ENCODE results near the gene SLC1A5. TPM values are rescaled to one million over a fixed set of nuclear protein-coding genes. Genes with fewer than 3 reads are reported as not detected.
"Not testable (repeated sequence)": the region's sequence is repeated elsewhere in the genome, so short reads cannot be mapped to it uniquely, and the experiment has no call there.

The SLC1A5 gene
- total and polyA plus RNA-seq, 9 donors: 13.9 to 29.7 (median 24.6) TPM

GRCh38 chr19:46822410-46822787, 34.0 kb upstream of the SLC1A5 start:
- not testable (repeated sequence) for H3K36me3 ChIP-seq (ENCODE audit: control insufficient read depth, insufficient read depth, low read length); DNase-seq; H3K9me3 ChIP-seq (replicated peaks; ENCODE audit: control insufficient read depth, low read depth, low read length); H3K4me3 ChIP-seq (ENCODE audit: low read length); H3K27me3 ChIP-seq (ENCODE audit: control insufficient read depth, insufficient read depth, low read length)
- WGBS (ENCODE audit: insufficient coverage): 60% methylated on average over 1 of the region's 4 CpGs
- peaks cover 22% of the 10 kb centered on the region for H3K4me1 ChIP-seq (ENCODE audit: control insufficient read depth, insufficient read depth, low read length)
- H3K27ac ChIP-seq (ENCODE audit: low read length): peak overlapping the region; percentile 20

DNA sequence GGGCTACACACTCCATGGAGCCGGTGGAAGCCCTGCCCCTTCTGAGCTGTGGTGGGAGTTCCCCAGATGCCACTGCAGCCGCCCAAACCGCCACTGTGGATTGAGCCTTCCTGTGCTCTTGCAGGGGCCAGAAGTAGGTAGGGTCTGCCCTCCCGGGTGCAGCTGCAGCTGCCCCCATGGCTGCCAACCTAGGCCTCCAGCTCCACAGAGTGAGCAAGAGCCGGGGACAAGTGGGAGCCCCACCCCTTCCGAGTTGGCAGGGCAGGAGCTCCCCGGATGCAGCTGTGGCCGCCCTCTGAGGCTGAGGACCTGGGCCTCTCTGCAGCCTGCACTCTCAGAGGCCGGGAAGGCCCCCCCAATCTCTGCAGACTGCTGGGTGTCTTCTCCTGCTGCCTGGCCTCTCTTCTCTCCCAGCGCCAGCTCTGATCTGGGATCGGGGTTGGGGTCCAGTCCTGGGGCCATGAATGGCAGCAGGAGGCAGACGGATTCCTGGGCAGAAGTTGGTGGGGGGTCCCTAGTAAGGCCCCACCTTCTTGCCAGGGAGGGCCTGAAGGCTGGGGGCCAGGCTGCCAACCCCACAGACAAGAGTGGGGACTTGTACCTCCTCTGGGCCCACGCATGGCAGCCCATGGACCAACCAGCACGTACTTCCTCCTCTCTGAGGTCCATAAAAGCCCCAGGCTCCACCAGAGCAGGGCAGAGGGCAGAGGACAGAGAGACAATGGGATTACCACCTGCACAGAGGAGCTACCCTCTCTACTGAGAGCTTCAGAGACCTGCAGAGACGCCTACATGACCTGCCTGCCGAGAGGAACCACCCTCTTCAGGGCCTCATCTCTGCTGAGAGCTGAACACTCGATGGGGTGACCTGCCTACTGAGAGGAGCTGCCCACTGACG, 33.4 kb upstream of the SLC1A5 start:
- no peak overlapping the region for H3K4me3 ChIP-seq (ENCODE audit: low read length)
- no peaks in the 10 kb centered on the region for H3K36me3 ChIP-seq (ENCODE audit: control insufficient read depth, insufficient read depth, low read length)
- peak overlapping the region; percentile 20 for H3K27ac ChIP-seq (ENCODE audit: low read length)
- H3K9me3 ChIP-seq (replicated peaks; ENCODE audit: control insufficient read depth, low read depth, low read length): no peaks in the 10 kb centered on the region
- peak; percentile 55 for DNase-seq
- 56% methylated on average over 14 of the region's 18 CpGs for WGBS (ENCODE audit: insufficient coverage)
- H3K4me1 ChIP-seq (ENCODE audit: control insufficient read depth, insufficient read depth, low read length): peaks cover 20% of the 10 kb centered on the region
- no peaks in the 10 kb centered on the region for H3K27me3 ChIP-seq (ENCODE audit: control insufficient read depth, insufficient read depth, low read length)

DNA sequence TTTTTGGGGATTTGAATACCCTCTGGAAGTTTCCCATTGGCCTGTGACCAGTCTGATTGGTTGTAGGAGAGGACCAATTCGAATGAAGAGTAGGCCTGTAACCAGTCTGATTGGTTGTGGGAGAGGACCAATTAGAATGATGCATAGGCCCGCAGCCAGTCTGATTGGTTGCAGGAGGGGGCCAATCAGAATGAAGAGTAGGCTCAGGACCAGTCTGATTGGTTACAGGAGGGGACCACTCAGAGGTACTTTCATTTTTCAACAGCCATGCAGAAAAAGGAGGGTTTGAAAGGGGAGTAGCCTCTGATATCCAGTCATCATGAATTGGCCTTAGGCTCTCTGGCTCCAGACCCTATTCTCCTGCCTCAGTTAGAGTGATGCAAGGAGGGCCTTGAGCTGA, 30.4 kb upstream of the SLC1A5 start:
- Histone ChIP-seq H3K27me3 (ENCODE audit: control insufficient read depth, insufficient read depth, low read length) (no peaks in the 10 kb centered on the region), H3K36me3 (ENCODE audit: control insufficient read depth, insufficient read depth, low read length) (no peaks in the 10 kb centered on the region), H3K27ac (ENCODE audit: low read length) (no peak overlapping the region), H3K4me3 (ENCODE audit: low read length) (no peak overlapping the region), H3K4me1 (ENCODE audit: control insufficient read depth, insufficient read depth, low read length) (peaks cover 18% of the 10 kb centered on the region), H3K9me3 (replicated peaks; ENCODE audit: control insufficient read depth, low read depth, low read length) (no peaks in the 10 kb centered on the region)
- no peak for DNase-seq
- WGBS (ENCODE audit: insufficient coverage): 94% methylated on average over 2 of the region's 2 CpGs

- no peaks in the 10 kb centered on the region for H3K36me3 ChIP-seq (ENCODE audit: control insufficient read depth, insufficient read depth, low read length)
- DNase-seq: no peak
- H3K9me3 ChIP-seq (replicated peaks; ENCODE audit: control insufficient read depth, low read depth, low read length): no peaks in the 10 kb centered on the region
- H3K27ac ChIP-seq (ENCODE audit: low read length): no peak overlapping the region
- H3K4me1 ChIP-seq (ENCODE audit: control insufficient read depth, insufficient read depth, low read length): peaks cover 13% of the 10 kb centered on the region
- no peak overlapping the region for H3K4me3 ChIP-seq (ENCODE audit: low read length)
- H3K27me3 ChIP-seq (ENCODE audit: control insufficient read depth, insufficient read depth, low read length): no peaks in the 10 kb centered on the region
- 66% methylated on average over 11 of the region's 18 CpGs for WGBS (ENCODE audit: insufficient coverage)
Measured at GRCh38 chr19:46815833-46816627, 27.6 kb upstream of the SLC1A5 start.

DNA sequence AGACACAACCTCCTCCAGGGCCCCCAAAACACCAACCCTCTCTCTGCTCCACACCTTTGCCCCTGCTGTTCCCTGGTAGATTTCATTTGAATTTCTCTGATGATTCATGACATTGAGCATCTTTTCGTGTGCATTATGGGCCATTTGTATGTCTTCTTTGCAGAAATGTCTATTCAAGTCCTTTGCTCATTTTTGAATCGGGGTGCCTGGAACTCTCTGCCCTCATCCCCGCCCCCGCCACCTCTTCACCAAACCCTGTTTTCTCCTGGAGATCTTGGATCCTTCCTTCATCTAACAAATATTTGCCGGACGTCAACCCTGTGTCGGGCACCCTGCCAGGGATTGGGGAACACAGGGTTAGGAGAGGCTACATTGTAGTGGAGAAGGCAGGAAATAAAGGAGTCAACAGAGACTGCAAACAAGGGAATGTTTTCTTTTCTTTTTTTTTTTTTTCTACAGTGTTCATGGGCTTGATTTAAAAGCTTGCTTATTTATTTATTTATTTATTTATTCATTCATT, 25.5 kb upstream of the SLC1A5 start:
- 67% methylated on average over 2 of the region's 7 CpGs for WGBS (ENCODE audit: insufficient coverage)
- peak; percentile 58 for DNase-seq
- no peak overlapping the region for H3K27ac ChIP-seq (ENCODE audit: low read length)
- H3K4me3 ChIP-seq (ENCODE audit: low read length): no peak overlapping the region
- H3K36me3 ChIP-seq (ENCODE audit: control insufficient read depth, insufficient read depth, low read length): no peaks in the 10 kb centered on the region
- H3K27me3 ChIP-seq (ENCODE audit: control insufficient read depth, insufficient read depth, low read length): no peaks in the 10 kb centered on the region
- no peaks in the 10 kb centered on the region for H3K9me3 ChIP-seq (replicated peaks; ENCODE audit: control insufficient read depth, low read depth, low read length)
- peaks cover 6% of the 10 kb centered on the region for H3K4me1 ChIP-seq (ENCODE audit: control insufficient read depth, insufficient read depth, low read length)

- WGBS (ENCODE audit: insufficient coverage): 31% methylated on average over 11 of the region's 24 CpGs
Measured at GRCh38 chr19:46812977-46813838, 24.8 kb upstream of the SLC1A5 start.

DNA sequence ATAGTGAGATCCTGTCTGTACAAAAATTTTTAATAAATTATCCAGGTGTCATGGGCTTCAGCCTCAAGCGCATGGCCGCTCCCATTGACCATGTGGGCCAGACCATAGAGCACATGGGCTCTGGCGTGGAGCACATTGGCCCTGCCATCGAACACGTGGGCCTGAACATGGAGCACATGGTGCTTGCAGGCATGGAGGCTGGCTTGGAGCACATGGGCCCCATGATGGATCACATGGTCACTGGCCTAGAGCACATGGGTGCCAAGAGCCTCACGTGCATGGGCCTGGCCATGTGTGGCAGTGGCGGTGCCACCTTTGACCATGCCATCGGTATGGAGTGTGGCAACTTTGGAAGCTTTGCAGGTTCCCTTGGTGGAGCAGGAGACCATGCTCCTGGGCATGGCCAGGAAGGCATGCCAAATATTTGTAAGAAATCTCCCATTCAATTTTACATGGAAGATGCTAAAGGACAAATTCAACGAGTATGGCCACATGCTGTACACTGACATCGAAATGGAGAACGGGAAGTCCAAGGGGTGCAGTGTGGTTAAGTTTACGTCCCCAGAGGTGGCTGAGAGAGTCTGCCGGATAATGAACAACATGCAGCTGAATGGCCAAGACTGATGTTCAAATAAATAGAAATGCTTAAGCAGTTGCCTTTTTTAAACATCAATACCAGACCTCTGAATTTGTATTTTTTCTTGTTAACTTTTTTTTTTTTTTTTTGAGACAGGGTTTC, 21.3 kb upstream of the SLC1A5 start:
- H3K4me1 ChIP-seq (ENCODE audit: control insufficient read depth, insufficient read depth, low read length): peaks cover 6% of the 10 kb centered on the region
- no peaks in the 10 kb centered on the region for H3K36me3 ChIP-seq (ENCODE audit: control insufficient read depth, insufficient read depth, low read length)
- no peak overlapping the region for H3K27ac ChIP-seq (ENCODE audit: low read length)
- H3K27me3 ChIP-seq (ENCODE audit: control insufficient read depth, insufficient read depth, low read length): no peaks in the 10 kb centered on the region
- 86% methylated on average over 9 of the region's 13 CpGs for WGBS (ENCODE audit: insufficient coverage)
- DNase-seq: no peak
- no peaks in the 10 kb centered on the region for H3K9me3 ChIP-seq (replicated peaks; ENCODE audit: control insufficient read depth, low read depth, low read length)
- no peak overlapping the region for H3K4me3 ChIP-seq (ENCODE audit: low read length)

More at GRCh38 chr19:46812977-46813838, 24.8 kb upstream of the SLC1A5 start:
- no peak overlapping the region for H3K4me3 ChIP-seq (ENCODE audit: low read length)
- H3K36me3 ChIP-seq (ENCODE audit: control insufficient read depth, insufficient read depth, low read length): no peaks in the 10 kb centered on the region
- H3K27ac ChIP-seq (ENCODE audit: low read length): no peak overlapping the region
- DNase-seq: no peak
- H3K27me3 ChIP-seq (ENCODE audit: control insufficient read depth, insufficient read depth, low read length): no peaks in the 10 kb centered on the region
- H3K9me3 ChIP-seq (replicated peaks; ENCODE audit: control insufficient read depth, low read depth, low read length): no peaks in the 10 kb centered on the region
- peaks cover 6% of the 10 kb centered on the region for H3K4me1 ChIP-seq (ENCODE audit: control insufficient read depth, insufficient read depth, low read length)

DNA sequence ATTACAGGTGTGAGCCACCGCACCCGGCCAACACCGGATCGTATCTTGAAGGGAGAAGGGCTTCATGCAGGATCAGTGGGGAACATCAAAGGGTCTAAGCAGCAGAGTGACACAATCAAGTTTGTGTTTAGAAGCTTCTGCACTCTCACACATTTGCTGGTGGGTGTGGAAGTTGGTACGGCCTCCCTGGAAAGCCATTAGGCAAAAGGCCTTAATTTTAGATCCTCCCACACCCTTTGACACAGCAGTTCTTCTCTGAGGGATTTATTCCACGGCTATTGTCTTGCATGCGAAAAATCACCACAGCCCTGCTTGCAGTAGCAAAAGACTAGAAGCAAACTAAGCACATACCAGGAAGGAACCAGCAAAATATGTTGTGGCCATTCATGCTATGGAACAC, 18.3 kb upstream of the SLC1A5 start:
- H3K4me3 ChIP-seq (ENCODE audit: low read length): no peak overlapping the region
- no peak overlapping the region for H3K27ac ChIP-seq (ENCODE audit: low read length)
- H3K9me3 ChIP-seq (replicated peaks; ENCODE audit: control insufficient read depth, low read depth, low read length): no peaks in the 10 kb centered on the region
- H3K4me1 ChIP-seq (ENCODE audit: control insufficient read depth, insufficient read depth, low read length): no peaks in the 10 kb centered on the region
- H3K36me3 ChIP-seq (ENCODE audit: control insufficient read depth, insufficient read depth, low read length): no peaks in the 10 kb centered on the region
- 72% methylated on average over 6 of the region's 7 CpGs for WGBS (ENCODE audit: insufficient coverage)
- DNase-seq: no peak
- no peaks in the 10 kb centered on the region for H3K27me3 ChIP-seq (ENCODE audit: control insufficient read depth, insufficient read depth, low read length)

DNA sequence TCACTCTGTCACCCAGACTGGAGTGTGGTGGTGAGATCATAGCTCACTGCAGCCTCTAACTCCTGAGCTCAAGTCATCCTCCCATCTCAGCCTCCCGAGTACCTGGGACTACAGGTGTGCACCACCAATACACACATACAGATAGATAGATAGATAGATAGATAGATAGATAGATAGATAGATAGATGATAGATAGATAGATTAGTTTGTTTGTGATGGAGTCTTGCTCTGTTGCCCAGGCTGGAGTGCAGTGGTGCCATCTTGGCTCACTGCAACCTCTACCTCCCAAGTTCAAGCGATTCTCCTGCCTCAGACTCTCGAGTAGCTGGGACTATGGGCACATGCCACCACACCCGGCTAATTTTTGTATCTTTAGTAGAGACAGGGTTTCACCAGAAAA, 16.0 kb upstream of the SLC1A5 start:
- H3K4me1 ChIP-seq (ENCODE audit: control insufficient read depth, insufficient read depth, low read length); DNase-seq; H3K27ac ChIP-seq (ENCODE audit: low read length); H3K27me3 ChIP-seq (ENCODE audit: control insufficient read depth, insufficient read depth, low read length); H3K9me3 ChIP-seq (replicated peaks; ENCODE audit: control insufficient read depth, low read depth, low read length); H3K4me3 ChIP-seq (ENCODE audit: low read length); H3K36me3 ChIP-seq (ENCODE audit: control insufficient read depth, insufficient read depth, low read length): not testable (repeated sequence)
- WGBS (ENCODE audit: insufficient coverage): 87% methylated on average over 3 of the region's 4 CpGs

All from muscle of leg (tissue), 11 donors.